Activated CD8-positive, alpha-beta memory T cell treated with anti-CD3 and anti-CD28 coated beads, Interleukin-2, amount 50 U/mL, for 4 hours (primary cell): ENCODE results near the gene FAM83G.

ENCODE experiments used
- DNase-seq: peaks from one replicate; pipeline ENCODE4 v3.0.0-alpha.2; 2020

FAM83G gene

DNA sequence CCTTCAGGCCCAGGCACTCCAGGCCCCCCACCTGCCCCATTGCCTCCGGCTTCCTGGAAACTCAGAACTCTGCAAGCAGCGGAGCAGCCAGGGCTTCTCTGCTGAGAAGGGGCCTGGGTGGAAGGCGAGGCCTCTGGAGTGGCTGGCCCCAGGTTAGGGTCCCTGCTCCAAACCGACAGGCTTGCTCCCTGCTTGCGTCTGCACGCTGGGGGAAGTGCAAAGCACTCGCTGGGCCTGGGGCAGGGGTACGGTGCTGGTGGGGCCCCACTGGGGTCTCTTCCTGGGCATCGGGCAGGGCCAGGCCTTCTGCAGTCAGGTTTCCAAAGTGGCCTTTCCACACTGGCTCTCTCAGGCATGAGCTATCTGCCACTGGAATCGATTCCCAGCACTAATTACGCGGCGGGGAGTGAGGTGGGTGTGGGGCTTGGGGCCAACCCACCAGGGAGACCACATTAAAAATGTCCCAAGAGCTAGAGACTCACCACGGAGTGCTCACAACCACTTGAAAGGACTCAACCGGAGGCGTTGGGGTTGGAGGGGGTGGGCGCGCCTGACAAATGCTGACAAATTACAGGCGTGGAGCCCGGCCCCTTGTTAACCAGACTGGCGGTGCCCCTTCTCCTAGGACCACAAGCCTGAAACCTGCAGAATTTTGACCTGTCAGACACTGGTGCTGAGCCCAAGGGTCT is 17.9 kb downstream of the FAM83G start:
- no peak for DNase-seq

DNA sequence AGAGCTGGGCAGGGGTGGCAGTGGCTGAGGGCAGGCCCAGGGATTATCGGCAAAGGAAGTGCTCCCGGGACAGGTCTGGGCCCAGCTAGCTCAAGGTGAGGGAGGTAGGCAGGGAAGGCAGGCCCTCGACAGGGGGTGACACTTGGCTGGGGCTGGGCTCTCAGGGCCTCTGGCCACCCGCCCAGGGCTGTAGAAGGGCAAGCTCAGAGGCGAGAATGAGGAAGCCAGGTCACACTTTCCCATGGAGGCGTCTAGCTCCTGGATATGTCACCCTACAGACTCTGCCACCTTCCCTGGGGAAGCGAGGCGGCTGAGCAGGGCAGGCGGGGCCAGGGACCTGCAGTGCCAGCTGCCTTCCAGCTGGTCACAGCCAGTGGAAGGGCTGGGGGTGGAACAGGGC is 19.1 kb downstream of the FAM83G start:
- no peak for DNase-seq

DNA sequence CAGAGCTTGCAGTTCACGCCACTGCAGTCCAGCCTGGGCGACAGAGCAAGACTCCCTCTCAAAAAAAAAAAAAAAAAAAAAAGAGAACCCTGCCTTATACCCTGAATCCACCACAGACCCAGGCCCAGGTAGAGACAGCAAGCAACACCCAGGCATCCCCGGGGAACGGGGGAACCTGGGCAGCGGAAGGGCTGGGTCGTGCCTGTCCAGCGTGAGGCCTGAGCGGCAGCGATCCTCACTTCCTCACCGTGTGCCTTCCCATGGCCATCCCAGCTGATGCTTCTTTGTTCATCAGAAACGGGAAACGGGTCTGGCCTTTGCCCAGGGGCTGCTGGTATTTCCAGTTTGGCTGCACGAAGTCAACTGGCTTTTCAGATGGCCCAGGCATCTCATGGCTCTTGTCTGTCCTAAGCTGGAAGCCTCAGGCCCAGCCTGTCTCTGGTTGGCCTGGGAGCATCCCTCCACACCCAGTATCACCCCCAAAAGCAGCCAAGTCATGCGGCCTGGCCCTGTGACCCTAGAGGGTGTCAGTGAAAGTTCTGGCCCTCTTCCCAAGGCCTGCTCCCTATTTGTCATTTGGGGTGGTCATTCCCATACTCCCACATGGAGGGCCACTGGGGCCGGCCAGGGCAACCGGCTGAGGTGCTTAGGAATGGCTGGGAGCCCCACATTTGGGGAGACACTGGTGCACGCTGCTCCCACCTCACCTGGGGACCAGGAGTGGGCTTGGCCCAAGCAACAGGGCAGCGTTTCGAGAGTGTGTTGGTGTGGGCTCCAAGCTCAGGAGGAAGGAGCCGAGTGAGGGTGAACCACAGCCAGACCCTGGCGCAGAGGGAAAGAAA is 20.1 kb downstream of the FAM83G start:
- no peak for DNase-seq

GRCh38 chr17:18981642-18982424 is 22.7 kb downstream of the FAM83G start:
- DNase-seq: no peak

DNA sequence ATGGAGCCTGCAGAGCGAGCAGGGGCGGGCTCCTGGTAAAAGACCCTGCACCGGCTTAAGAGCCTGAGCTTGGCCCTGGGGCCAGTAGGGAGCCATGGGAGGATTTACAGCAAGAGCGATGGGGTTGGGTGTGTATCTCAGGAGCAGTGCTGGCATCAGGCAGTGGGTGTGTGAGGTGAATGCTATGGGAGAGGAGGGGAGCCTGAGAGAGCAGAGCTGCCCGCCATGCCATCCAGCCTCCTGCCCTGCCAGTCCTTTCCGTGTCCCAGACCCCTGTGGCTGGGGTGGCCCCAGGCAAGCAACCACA is 23.3 kb downstream of the FAM83G start:
- DNase-seq: no peak

- no peak for DNase-seq
These were observed 23.8 kb downstream of the FAM83G start for GRCh38 chr17:18980682-18981334.

DNA sequence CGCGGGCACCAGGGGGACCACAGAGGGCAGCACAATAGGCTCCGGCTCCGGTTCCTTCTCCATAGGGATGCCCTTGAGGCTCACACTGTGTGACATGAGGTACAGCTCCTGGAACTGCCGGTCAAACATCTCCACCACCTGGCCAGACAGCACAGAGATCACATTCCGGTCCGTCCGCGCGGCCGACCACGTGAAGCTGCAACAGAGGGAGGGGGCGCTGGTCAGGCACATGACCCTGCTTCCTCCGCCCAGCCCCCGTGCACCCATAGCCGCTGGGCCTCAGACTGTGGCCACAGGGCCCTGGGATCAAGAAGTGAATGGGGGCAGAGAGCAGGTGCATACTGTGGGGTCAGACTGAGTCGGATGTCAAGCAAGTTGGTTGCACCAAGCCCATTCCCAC is 25.9 kb downstream of the FAM83G start:
- no peak for DNase-seq

DNA sequence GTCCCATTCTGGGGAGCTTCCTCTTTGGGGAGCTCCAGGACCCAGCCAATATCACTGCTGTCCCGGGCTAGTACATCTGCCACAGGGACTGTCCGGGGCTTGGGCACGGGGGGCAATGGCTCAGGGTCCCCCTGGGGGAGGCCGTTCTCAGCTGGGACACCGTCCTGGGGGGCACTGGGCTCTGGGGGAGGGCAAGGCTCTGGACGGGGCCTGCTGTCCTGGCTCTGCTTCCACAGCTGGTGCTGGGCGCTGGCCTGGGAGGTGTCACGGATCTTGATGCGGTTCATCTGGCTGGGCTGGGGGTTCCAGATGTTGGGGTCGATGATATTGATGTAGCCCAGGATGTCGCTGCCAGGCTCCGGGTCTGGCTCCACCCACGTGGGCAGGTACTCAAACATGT is 26.5 kb downstream of the FAM83G start:
- DNase-seq: no peak

DNA sequence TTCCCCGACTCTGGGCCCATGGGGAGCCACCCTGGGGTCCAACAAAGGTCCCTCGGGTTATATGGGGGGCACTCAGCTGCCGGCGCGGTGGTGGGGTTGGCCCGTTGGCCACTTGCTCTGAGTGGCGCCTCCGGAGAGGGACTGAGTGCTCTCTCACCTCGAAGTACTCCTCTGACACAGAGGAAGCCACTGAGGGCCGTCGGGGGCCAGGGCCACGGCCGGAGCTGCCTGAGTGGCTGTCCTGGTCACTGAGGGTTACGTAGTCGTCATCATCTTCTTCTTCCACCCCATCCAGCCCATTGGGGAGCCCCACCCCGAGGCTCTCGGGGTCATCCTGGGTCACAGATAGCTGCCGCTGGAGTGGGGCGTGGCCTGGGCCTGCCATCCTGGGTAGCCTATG is 26.9 kb downstream of the FAM83G start:
- no peak for DNase-seq

GRCh38 chr17:18977021-18977420 is 27.5 kb downstream of the FAM83G start:
- DNase-seq: no peak

DNA sequence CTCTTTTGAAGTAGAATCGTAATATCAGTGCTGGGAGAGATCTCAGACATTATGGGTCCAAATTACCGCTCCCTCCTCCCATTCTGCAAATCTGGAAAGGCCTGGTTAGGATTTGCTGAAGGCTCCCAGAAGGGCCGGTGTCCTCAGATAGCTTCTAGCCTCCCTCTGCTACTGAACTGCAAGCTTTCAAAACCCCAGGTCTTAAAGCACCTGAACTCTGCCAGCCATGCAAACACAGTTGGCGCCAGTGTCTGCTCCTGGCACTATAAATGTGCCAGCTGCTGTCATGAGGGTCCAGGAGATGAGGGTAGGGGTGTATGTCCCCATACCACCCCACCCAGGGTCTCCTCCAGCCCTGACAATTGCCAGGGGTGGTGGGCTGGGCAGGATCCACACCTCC is 28.4 kb downstream of the FAM83G start:
- DNase-seq: no peak

DNA sequence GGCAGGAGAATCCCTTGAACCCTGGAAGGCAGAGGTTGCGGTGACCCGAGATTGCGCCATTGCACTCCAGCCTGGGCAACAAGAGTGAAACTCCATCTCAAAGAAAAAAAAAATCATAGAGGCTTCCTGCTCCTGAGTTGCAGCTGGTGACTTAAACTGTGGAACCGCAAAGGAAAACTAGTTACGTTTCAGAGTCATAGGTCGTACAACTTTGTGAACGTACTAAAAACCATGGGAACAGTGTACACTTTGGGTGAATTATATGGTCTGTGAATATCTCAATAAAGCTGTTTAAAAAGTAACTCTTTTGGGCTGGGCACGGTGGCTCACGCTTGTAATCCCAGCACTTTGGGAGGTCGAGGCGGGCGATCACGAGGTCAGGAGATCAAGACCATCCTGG is 29.0 kb downstream of the FAM83G start:
- DNase-seq: no peak

DNA sequence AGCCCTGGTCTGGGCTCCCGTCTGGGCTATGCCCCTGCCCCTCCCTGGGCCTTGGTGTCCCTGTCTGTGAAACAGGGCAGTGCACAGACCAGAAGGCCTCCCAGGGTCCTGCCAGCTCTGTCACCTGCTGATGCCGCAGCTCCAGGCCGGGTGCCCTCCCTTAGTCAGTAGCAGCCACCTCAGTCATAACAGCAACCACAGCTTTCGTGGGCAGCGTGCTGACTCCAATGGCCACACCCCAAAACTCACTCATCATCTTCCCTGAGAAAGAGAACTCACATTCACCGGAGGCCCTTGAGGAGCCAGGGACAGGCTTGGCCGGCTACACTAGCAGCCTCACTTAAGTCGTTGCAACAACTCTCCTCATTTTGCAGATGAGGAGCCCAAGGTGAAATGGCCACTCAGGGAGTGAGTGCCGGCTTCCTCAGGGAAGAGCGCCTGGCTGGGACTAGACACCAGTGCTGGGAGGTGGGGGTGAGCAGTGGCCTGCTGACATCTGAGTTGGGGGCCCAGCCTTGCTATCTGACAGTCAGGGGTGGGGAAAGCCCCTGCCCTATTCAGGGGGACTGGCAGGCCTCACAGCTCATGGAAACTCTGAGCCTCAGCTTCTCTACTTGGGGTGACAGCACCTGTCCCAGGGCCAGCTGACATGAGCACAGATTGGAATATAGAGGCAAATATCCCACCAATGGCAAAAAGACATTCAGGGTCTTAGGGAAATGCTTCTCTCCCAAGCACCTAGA is 30.0 kb downstream of the FAM83G start:
- DNase-seq: no peak

DNA sequence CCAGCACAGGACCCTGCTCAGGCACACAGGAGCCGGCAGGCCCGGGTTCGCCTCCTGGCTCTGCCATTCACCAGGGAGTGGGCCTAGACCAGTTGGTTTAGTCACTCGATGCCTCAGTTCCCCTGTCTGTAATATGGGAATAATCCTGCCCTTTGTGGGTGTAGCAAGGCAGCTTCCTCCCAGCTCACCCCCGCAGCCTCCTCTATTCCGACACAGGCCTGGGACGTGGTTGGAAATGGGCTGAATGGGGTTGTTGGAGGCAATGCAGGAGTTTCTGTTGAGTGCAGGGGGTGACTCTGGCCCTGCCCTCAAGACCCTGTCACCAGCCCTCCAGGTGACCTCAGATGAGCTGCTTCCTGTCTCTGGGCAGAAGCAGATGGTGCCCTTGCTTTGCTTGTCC is 32.8 kb downstream of the FAM83G start:
- DNase-seq: no peak

GRCh38 chr17:18970582-18971480 is 33.7 kb downstream of the FAM83G start:
- DNase-seq: no peak

- DNase-seq: no peak
These were observed 35.3 kb downstream of the FAM83G start for GRCh38 chr17:18968945-18969887.

DNA sequence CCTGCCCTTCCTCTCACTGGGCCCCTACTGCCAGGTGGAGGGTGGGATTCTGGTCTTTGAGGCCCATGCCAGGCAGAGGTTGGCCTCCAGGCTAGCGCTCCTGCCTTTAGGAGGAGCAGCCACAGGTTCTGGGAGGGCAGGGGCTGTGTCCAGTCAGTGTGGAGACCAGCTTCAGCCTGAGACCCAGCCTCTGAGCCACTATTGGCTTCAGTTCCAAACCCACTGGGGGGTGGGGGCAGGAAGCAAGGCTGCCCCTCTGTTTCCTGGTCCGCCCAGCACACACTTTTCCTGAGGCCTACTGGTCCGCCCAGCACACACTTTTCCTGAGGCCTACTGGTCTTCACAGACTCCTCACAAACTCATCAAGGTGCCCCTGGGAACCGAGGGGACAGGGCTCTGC is 36.2 kb downstream of the FAM83G start:
- DNase-seq: no peak

DNA sequence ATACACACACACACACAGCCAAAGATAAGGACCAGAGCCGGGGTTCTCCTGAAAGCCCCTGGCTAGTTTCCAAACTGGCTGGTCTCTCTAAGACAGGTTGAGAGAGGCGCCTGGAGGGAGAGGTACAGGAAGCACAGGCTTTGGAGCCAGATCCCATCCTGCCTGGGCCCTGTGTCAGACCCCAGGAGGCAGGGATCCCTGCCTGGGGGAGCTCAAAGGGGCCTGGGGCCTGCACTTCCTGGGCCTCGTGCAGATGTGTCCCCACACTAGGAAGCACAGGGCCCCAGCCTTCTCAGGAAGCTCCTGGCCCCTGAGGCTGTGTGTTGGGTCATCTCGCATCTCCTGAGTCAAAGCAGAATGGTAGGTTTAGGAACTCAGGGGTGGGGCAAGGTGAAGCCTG is 36.6 kb downstream of the FAM83G start:
- no peak for DNase-seq

GRCh38 chr17:18966831-18967624 is 37.5 kb downstream of the FAM83G start:
- DNase-seq: no peak
